WERI-Rb-1 (cell line): ENCODE results near the gene SLC22A1.

ENCODE experiments used
- DNase-seq: peaks from one replicate; pipeline ENCODE4 v3.0.0-alpha.2; 2020
- H3K27ac ChIP-seq: fragments of 250-450 bp; sonication (Bioruptor Pico); 2 replicates; pipeline ENCODE4 v1.5.1; 2020; ENCODE audit warnings: mild to moderate bottlenecking, moderate library complexity
- H3K27me3 ChIP-seq: fragments of 250-450 bp; sonication (Bioruptor Pico); 2 replicates; pipeline ENCODE4 v1.5.1; 2021; ENCODE audit warnings: mild to moderate bottlenecking, low read depth, moderate library complexity; ENCODE audit not compliant: insufficient read depth, severe bottlenecking
- H3K36me3 ChIP-seq: fragments of 250-450 bp; sonication (Bioruptor Pico); 2 replicates; pipeline ENCODE4 v1.5.1; 2020; ENCODE audit warnings: mild to moderate bottlenecking, moderate library complexity
- H3K4me3 ChIP-seq: 2 replicates; pipeline ENCODE4 v1.5.1; 2011; ENCODE audit warnings: low read depth, mild to moderate bottlenecking, control low read depth, low read length
- H3K9me3 ChIP-seq: fragments of 250-450 bp; sonication (Bioruptor Pico); 2 replicates; pipeline ENCODE4 v1.5.1; 2021; ENCODE audit warnings: mild to moderate bottlenecking, moderate library complexity; ENCODE audit not compliant: severe bottlenecking
- TF ChIP-seq, protein P1 (sequence below): IDR thresholded peaks from 2 replicates; pipeline ENCODE4 v1.5.1; 2011; ENCODE audit warnings: low read depth, mild to moderate bottlenecking, control low read depth, inconsistent platforms, low read length

Gene SLC22A1

GRCh38 chr6:160154471-160154870 lies 32.9 kb downstream of the SLC22A1 start:
- TF ChIP-seq, protein P1, sequence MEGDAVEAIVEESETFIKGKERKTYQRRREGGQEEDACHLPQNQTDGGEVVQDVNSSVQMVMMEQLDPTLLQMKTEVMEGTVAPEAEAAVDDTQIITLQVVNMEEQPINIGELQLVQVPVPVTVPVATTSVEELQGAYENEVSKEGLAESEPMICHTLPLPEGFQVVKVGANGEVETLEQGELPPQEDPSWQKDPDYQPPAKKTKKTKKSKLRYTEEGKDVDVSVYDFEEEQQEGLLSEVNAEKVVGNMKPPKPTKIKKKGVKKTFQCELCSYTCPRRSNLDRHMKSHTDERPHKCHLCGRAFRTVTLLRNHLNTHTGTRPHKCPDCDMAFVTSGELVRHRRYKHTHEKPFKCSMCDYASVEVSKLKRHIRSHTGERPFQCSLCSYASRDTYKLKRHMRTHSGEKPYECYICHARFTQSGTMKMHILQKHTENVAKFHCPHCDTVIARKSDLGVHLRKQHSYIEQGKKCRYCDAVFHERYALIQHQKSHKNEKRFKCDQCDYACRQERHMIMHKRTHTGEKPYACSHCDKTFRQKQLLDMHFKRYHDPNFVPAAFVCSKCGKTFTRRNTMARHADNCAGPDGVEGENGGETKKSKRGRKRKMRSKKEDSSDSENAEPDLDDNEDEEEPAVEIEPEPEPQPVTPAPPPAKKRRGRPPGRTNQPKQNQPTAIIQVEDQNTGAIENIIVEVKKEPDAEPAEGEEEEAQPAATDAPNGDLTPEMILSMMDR = no peak
- DNase-seq = no peak
- H3K36me3 ChIP-seq = no peaks in the 10 kb centered on the region
- no peaks in the 10 kb centered on the region for H3K9me3 ChIP-seq
- no peak overlapping the region for H3K27ac ChIP-seq
- no peak overlapping the region for H3K4me3 ChIP-seq
- peaks cover 53% of the 10 kb centered on the region for H3K27me3 ChIP-seq

- Histone ChIP-seq H3K4me3 (no peak overlapping the region), H3K27ac (no peak overlapping the region), H3K9me3 (no peaks in the 10 kb centered on the region), H3K36me3 (no peaks in the 10 kb centered on the region), H3K27me3 (peaks cover 51% of the 10 kb centered on the region)
- no peak for DNase-seq
- TF ChIP-seq, protein P1 = no peak
Observed at GRCh38 chr6:160156842-160157241, 35.2 kb downstream of the SLC22A1 start.

DNA sequence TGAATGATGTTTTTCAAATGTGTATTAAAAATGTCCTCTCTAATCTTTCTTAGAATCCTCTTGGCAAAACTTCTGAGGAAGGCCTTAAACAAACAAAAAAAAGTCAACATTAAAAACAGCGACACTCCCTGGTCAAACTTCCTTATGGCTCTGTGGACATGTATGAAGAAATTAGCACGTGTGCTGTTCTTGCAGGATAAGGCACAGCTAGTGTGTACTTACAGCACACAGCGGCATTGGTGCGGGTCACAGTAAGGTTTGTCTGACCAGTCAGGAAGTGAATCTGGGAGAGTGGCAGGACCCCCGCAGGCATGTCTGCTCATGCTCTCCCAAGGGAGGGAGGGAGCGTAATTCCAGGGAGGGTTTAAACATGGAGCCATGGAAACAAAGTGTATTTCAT lies 38.8 kb downstream of the SLC22A1 start:
- DNase-seq = no peak
- H3K27me3 ChIP-seq = peaks cover 49% of the 10 kb centered on the region
- H3K27ac ChIP-seq = no peak overlapping the region
- TF ChIP-seq, protein P1 = no peak
- H3K4me3 ChIP-seq = no peak overlapping the region
- no peaks in the 10 kb centered on the region for H3K9me3 ChIP-seq
- no peaks in the 10 kb centered on the region for H3K36me3 ChIP-seq

DNA sequence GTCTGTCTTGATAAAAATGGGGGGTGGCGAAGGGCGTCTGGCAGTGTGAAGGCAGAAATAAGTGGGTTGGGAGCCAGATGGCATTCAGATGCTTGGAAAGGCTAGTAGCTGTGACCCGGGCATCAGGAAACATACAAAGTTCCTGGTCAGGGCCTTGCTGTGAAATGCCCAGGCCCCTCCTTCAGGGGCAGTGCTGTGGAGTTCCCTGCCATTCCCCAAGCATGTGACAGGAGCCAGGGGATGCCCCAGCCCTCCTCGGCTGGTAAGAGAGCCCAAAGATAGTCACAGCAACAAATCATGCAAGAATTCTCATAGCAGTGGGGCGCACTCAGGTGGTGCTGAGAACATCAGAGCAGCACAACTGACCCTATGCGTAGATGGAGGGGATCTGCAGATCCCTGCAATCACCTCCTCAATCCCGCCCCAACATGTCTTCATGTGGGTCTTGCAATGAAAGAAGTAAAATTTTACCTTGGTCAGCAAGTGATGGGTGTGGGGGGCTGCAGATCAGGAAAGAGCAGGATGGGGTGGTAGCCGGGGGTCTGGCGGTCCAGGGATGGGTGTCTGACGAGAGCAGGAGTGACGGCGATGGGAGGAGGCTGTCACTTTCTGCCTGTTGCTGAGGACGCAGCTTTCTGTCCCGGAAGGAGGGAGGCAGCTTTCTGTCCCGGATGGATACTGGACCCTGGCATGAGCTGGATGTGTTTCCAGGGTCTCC lies 39.5 kb downstream of the SLC22A1 start:
- Histone ChIP-seq H3K27ac (no peak overlapping the region), H3K36me3 (no peaks in the 10 kb centered on the region), H3K4me3 (no peak overlapping the region), H3K9me3 (no peaks in the 10 kb centered on the region), H3K27me3 (peaks cover 46% of the 10 kb centered on the region)
- TF ChIP-seq, protein P1 = no peak
- DNase-seq = no peak

DNA sequence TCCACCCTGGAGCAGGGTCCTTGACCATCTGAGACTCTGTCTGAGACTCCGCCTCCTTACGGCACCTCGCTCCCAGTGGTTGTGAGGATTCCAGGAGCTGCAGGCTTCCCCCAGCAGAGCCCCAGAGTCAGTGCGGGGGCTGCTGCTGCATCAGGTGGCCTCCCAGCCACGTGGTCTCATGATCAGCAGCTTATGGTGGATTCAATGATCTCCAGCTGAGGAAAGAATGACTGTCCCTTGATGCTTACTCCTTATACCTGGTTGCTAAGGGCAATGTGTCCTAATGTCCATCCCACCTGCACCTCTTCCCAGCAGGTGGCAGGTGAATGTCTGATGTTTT lies 40.0 kb downstream of the SLC22A1 start:
- Histone ChIP-seq H3K27me3 (peaks cover 49% of the 10 kb centered on the region), H3K9me3 (no peaks in the 10 kb centered on the region), H3K36me3 (no peaks in the 10 kb centered on the region), H3K27ac (no peak overlapping the region), H3K4me3 (no peak overlapping the region)
- TF ChIP-seq, protein P1 = no peak
- DNase-seq = no peak

GRCh38 chr6:160162030-160162566 lies 40.5 kb downstream of the SLC22A1 start:
- no peaks in the 10 kb centered on the region for H3K9me3 ChIP-seq
- peaks cover 54% of the 10 kb centered on the region for H3K27me3 ChIP-seq
- no peaks in the 10 kb centered on the region for H3K36me3 ChIP-seq
- TF ChIP-seq, protein P1 = no peak
- H3K27ac ChIP-seq = no peak overlapping the region
- no peak overlapping the region for H3K4me3 ChIP-seq
- no peak for DNase-seq
